CD14-positive monocyte (primary cell): ENCODE measurements around the gene MUC3A. TPM values are rescaled to one million over a fixed set of nuclear protein-coding genes. Genes with fewer than 3 reads are reported as not detected.

Source experiments
- DNase-seq, 3 donors: peaks; one replicate each; pipeline ENCODE4 v3.0.0-alpha.2; 2011 to 2022
- H2AFZ ChIP-seq: 2 replicates; pipeline ENCODE4 v1.6.0; 2012; ENCODE audit warnings: mild to moderate bottlenecking, low read depth, low read length, inconsistent platforms; ENCODE audit not compliant: insufficient read depth, poor library complexity, severe bottlenecking
- H3K27ac ChIP-seq, 2 donors: 1 replicate in 1 of 2; 2 replicates in 1 of 2; pipeline ENCODE4 v1.5.1; 2012 to 2013; ENCODE audit warnings: low read length in 2 of 2, control low read depth in 1 of 2, inconsistent platforms in 1 of 2, low read depth in 1 of 2, mild to moderate bottlenecking in 1 of 2
- H3K27me3 ChIP-seq, 2 donors: one replicate each; pipeline versions ENCODE4 v1.6.0 to v1.6.1; 2011 to 2013; ENCODE audit warnings: low read length in 2 of 2; ENCODE audit not compliant: control insufficient read depth in 2 of 2, insufficient read depth in 2 of 2
- H3K36me3 ChIP-seq, 2 donors: replicated peaks in 1 of 2; 1 replicate in 1 of 2; 2 replicates in 1 of 2; pipeline versions ENCODE4 v1.5.1 to v1.6.1; 2012 to 2013; ENCODE audit warnings: low read length in 2 of 2, control low read depth in 1 of 2, inconsistent platforms in 1 of 2, mild to moderate bottlenecking in 1 of 2; ENCODE audit not compliant: insufficient read depth in 2 of 2, control insufficient read depth in 1 of 2
- H3K4me1 ChIP-seq, 2 donors: 1 replicate in 1 of 2; 2 replicates in 1 of 2; pipeline versions ENCODE4 v1.5.1 to v1.6.1; 2012 to 2013; ENCODE audit warnings: low read length in 2 of 2, control low read depth in 1 of 2, inconsistent platforms in 1 of 2, mild to moderate bottlenecking in 1 of 2, moderate library complexity in 1 of 2; ENCODE audit not compliant: insufficient read depth in 2 of 2, control insufficient read depth in 1 of 2
- H3K4me2 ChIP-seq: replicated peaks from 2 replicates; pipeline ENCODE3; 2012; ENCODE audit warnings: low read length, moderate library complexity, mild to moderate bottlenecking; ENCODE audit not compliant: poor library complexity, severe bottlenecking; ENCODE audit errors: extremely low read depth
- H3K4me3 ChIP-seq, 3 experiments: fragments of 200-600 bp in 1 of 3; sonication (generic) in 1 of 3; replicated peaks in 1 of 3; 1 replicate in 2 of 3; 2 replicates in 1 of 3; pipeline ENCODE4 v1.5.1; 2011 to 2013; ENCODE audit warnings: low read length in 3 of 3, mild to moderate bottlenecking in 3 of 3, control low read depth in 2 of 3, low read depth in 2 of 3, inconsistent platforms in 1 of 3, moderate library complexity in 1 of 3
- H3K79me2 ChIP-seq: 2 replicates; pipeline ENCODE4 v1.6.0; 2012; ENCODE audit warnings: mild to moderate bottlenecking, control low read depth, inconsistent platforms, low read length, moderate library complexity; ENCODE audit not compliant: insufficient read depth
- H3K9ac ChIP-seq: 2 replicates; pipeline ENCODE4 v1.6.0; 2017; ENCODE audit warnings: low read length, mild to moderate bottlenecking; ENCODE audit not compliant: insufficient read depth, poor library complexity, severe bottlenecking
- H3K9me3 ChIP-seq, 2 donors: replicated peaks in 1 of 2; 1 replicate in 1 of 2; 2 replicates in 1 of 2; pipeline versions ENCODE4 v1.5.1 to v1.6.1; 2012 to 2013; ENCODE audit warnings: low read length in 2 of 2, control low read depth in 1 of 2; ENCODE audit not compliant: control insufficient read depth in 1 of 2, insufficient read depth in 1 of 2
- H4K20me1 ChIP-seq: 2 replicates; pipeline ENCODE4 v1.6.0; 2012; ENCODE audit warnings: mild to moderate bottlenecking, low read length, control low read depth, moderate library complexity; ENCODE audit not compliant: insufficient read depth
- H3K27ac Mint-ChIP-seq, 7 donors: one replicate each; pipeline ENCODE4 v1.8.0; 2020; ENCODE audit warnings: mild to moderate bottlenecking in 7 of 7, mixed read lengths in 7 of 7, moderate library complexity in 6 of 7, inconsistent platforms in 2 of 7
- H3K27me3 Mint-ChIP-seq, 3 donors: one replicate each; pipeline ENCODE4 v1.8.0; 2021 to 2022; ENCODE audit warnings: low read depth in 3 of 3, mild to moderate bottlenecking in 3 of 3, mixed read lengths in 3 of 3, moderate library complexity in 3 of 3, inconsistent platforms in 1 of 3
- H3K36me3 Mint-ChIP-seq, 2 donors: one replicate each; pipeline ENCODE4 v1.8.0; 2020; ENCODE audit warnings: mixed read lengths in 2 of 2, inconsistent platforms in 1 of 2, mild to moderate bottlenecking in 1 of 2
- H3K4me1 Mint-ChIP-seq: one replicate; pipeline ENCODE4 v1.8.0; 2020; ENCODE audit warnings: mild to moderate bottlenecking, mixed read lengths
- H3K4me3 Mint-ChIP-seq, 2 donors: one replicate each; pipeline ENCODE4 v1.8.0; 2020; ENCODE audit warnings: mild to moderate bottlenecking in 2 of 2, mixed read lengths in 2 of 2, moderate library complexity in 1 of 2
- H3K9me3 Mint-ChIP-seq, 7 donors: one replicate each; pipeline ENCODE4 v1.8.0; 2020 to 2022; ENCODE audit warnings: mixed read lengths in 7 of 7, mild to moderate bottlenecking in 6 of 7, moderate library complexity in 6 of 7, inconsistent platforms in 2 of 7
- WGBS: methylation state at CpG from one replicate; pipeline ENCODE4 v1.1.5; 2013; ENCODE audit warnings: missing lambda C conversion rate; ENCODE audit not compliant: insufficient coverage; 5-methylcytosine and 5-hydroxymethylcytosine counted together
- intact Hi-C, 2 donors: fragments of 100-400 bp; cut with micrococcal nuclease; formaldehyde crosslinking; loops; one replicate each; pipeline versions ENCODE4 v1.15.0 to v1.15.1; 2023
- polyA minus RNA-seq: library from RNA; depleted of rRNA, polyadenylated mRNA; stranded (reverse); fragments of >200 nt; gene quantifications from 2 replicates; pipeline ENCODE4 v1.2.3, GENCODE V29; 2012
- polyA plus RNA-seq, 3 donors: library from polyadenylated mRNA; depleted of rRNA in 1 of 3; unstranded in 2 of 3; stranded (reverse) in 1 of 3; fragments of 300-500 nt in 2 of 3; fragments of >200 nt in 1 of 3; fragmentation: Illumina TruSeq in 2 of 3; gene quantifications; 1 replicate in 2 of 3; 2 replicates in 1 of 3; pipeline ENCODE4 v1.2.3, GENCODE V29; 2012 to 2021
- total RNA-seq, 12 experiments: library from RNA in 1 of 12; stranded (reverse) in 1 of 12; fragments of 120-200 nt in 1 of 12; gene quantifications; one replicate each; pipeline ENCODE4 v1.2.4 and lab custom pipeline; 2013 to 2026; ENCODE audit warnings: mixed read lengths in 6 of 12, inconsistent platforms in 1 of 12
- TF ChIP-seq, protein P1 (sequence below): fragments of 200-600 bp; IDR thresholded peaks from one replicate; pipeline ENCODE4 v1.8.0; 2022; ENCODE audit warnings: antibody characterized with exemption, mild to moderate bottlenecking

MUC3A gene, protein sequence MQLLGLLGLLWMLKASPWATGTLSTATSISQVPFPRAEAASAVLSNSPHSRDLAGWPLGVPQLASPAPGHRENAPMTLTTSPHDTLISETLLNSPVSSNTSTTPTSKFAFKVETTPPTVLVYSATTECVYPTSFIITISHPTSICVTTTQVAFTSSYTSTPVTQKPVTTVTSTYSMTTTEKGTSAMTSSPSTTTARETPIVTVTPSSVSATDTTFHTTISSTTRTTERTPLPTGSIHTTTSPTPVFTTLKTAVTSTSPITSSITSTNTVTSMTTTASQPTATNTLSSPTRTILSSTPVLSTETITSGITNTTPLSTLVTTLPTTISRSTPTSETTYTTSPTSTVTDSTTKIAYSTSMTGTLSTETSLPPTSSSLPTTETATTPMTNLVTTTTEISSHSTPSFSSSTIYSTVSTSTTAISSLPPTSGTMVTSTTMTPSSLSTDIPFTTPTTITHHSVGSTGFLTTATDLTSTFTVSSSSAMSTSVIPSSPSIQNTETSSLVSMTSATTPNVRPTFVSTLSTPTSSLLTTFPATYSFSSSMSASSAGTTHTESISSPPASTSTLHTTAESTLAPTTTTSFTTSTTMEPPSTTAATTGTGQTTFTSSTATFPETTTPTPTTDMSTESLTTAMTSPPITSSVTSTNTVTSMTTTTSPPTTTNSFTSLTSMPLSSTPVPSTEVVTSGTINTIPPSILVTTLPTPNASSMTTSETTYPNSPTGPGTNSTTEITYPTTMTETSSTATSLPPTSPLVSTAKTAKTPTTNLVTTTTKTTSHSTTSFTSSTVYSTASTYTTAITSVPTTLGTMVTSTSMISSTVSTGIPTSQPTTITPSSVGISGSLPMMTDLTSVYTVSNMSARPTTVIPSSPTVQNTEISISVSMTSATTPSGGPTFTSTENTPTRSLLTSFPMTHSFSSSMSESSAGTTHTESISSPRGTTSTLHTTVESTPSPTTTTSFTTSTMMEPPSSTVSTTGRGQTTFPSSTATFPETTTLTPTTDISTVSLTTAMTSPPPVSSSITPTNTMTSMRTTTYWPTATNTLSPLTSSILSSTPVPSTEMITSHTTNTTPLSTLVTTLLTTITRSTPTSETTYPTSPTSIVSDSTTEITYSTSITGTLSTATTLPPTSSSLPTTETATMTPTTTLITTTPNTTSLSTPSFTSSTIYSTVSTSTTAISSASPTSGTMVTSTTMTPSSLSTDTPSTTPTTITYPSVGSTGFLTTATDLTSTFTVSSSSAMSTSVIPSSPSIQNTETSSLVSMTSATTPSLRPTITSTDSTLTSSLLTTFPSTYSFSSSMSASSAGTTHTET (N-terminal part only)
- not detected for total RNA-seq (2013)
- polyA plus RNA-seq, result not detected
- polyA minus RNA-seq, result 0.14 TPM in 1 of 2 replicates, not detected in the other
- 0 to 14.5 (median 0.23) reads per million in 11 experiments for total RNA-seq (lab: John Stamatoyannopoulos, UW)

DNA sequence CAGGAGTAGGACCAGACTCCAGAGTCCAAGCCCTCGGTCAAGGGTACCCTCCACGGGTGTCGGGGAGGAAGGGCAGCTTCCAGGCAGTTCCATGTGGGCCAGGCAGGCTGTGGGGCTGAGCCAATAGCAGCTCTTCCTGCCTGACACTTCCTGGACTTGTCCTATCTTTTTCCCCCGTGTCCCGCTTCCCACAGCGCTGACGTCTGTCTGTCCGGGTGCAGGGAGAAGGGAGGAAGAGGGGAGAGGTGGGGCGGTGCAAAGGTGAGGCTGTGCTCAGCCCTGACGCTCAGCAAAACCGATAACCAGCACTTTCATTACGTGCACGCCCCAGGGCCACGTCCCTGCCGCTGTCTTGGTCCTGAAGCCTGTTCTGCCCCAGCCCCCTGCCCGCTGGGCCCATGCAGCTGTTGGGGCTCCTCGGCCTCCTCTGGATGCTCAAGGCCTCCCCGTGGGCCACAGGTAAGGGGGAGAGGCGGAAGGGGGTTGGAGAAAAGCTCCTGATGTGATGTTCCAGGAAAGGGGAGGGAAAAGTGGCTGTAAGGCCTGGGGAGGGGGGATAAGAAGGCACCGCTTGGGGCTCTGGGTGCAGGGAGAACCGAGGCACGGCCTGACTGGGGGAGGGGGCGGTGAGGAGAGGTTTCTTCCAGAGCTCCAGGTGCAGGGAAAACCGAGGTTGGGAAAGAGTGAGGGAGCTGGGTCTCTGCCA is at the start of gene MUC3A:
TSS of gene MUC3A (plus strand) at position 308 of the 706 bp plus-strand sequence. CDS start at position 399, 91 bp downstream.
- Histone ChIP-seq H3K4me3 (no peak within 1 kb of the TSS), H3K27me3 (peaks cover 0 to 26% of the 10 kb centered on the region in 2 donors), H3K79me2 (no peaks in the 10 kb centered on the region), H3K9me3 (no peaks in the 10 kb centered on the region), H3K4me2 (no peak within 1 kb of the TSS), H4K20me1 (no peaks in the 10 kb centered on the region), H3K36me3 (no peaks in the 10 kb centered on the region), H3K4me1 (no peaks in the 10 kb centered on the region), H3K9ac (no peak within 1 kb of the TSS), H3K27ac (no peak within 1 kb of the TSS), H2AFZ (no peak within 1 kb of the TSS)
- Mint-ChIP-seq H3K27me3 (peaks cover 19 to 31% (median 21%) of the 10 kb centered on the region in 3 donors), H3K36me3 (no peaks in the 10 kb centered on the region), H3K4me3 (peak within 1 kb of the TSS in 1 of 2 donors; percentile 12), H3K4me1 (no peaks in the 10 kb centered on the region), H3K9me3 (peaks cover 0 to 4% (median under 1%) of the 10 kb centered on the region in 7 donors), H3K27ac (no peak within 1 kb of the TSS)
- TF ChIP-seq, protein P1, sequence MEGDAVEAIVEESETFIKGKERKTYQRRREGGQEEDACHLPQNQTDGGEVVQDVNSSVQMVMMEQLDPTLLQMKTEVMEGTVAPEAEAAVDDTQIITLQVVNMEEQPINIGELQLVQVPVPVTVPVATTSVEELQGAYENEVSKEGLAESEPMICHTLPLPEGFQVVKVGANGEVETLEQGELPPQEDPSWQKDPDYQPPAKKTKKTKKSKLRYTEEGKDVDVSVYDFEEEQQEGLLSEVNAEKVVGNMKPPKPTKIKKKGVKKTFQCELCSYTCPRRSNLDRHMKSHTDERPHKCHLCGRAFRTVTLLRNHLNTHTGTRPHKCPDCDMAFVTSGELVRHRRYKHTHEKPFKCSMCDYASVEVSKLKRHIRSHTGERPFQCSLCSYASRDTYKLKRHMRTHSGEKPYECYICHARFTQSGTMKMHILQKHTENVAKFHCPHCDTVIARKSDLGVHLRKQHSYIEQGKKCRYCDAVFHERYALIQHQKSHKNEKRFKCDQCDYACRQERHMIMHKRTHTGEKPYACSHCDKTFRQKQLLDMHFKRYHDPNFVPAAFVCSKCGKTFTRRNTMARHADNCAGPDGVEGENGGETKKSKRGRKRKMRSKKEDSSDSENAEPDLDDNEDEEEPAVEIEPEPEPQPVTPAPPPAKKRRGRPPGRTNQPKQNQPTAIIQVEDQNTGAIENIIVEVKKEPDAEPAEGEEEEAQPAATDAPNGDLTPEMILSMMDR, result no peak
- 22% methylated on average over 19 of the region's 24 CpGs for WGBS
- intact Hi-C loops, result no loop called here
- no peak for DNase-seq
